ENCODE results near the gene GJC1.
"Not testable (repeated sequence)": the region's sequence is repeated elsewhere in the genome, so short reads cannot be mapped to it uniquely, and the experiment has no call there.

DNA sequence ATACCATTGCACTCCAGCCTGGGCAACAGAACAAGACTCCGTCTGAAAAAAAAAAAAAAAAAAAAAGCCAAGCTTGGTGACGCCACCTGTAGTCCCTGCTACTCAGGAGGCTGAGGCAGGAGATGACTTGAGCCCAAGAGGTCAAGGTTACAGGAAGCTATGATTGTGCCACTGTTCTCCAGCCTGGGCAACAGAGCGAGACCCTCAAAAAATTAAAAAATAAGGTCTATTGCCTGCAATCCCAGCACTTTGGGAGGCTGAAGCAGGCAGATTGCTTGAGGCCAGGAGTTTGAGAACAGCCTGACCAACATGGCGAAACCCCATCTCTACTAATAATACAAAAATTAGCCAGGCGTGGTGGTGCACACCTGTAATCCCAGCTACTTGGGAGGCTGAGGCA, 74.9 kb downstream of the GJC1 start:
- TF ChIP-seq, protein P1, sequence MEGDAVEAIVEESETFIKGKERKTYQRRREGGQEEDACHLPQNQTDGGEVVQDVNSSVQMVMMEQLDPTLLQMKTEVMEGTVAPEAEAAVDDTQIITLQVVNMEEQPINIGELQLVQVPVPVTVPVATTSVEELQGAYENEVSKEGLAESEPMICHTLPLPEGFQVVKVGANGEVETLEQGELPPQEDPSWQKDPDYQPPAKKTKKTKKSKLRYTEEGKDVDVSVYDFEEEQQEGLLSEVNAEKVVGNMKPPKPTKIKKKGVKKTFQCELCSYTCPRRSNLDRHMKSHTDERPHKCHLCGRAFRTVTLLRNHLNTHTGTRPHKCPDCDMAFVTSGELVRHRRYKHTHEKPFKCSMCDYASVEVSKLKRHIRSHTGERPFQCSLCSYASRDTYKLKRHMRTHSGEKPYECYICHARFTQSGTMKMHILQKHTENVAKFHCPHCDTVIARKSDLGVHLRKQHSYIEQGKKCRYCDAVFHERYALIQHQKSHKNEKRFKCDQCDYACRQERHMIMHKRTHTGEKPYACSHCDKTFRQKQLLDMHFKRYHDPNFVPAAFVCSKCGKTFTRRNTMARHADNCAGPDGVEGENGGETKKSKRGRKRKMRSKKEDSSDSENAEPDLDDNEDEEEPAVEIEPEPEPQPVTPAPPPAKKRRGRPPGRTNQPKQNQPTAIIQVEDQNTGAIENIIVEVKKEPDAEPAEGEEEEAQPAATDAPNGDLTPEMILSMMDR (IDR thresholded peaks at IDR 0.05 in 4 of 5, conservative IDR thresholded peaks at IDR 0.05 in 1 of 5), result not testable (repeated sequence)
- not testable (repeated sequence) for TF ChIP-seq POLR2A (IDR thresholded peaks at IDR 0.05)

Data from gastrocnemius medialis (tissue), 4 donors.